Measurements from ENCODE around the gene ATG7. TPM values are rescaled to one million over a fixed set of nuclear protein-coding genes. Genes with fewer than 3 reads are reported as not detected.

Gene ATG7
- total RNA-seq, 3 donors from 2014 or later (not counting 1 experiment from before 2014, with no cell fraction given): 55.3 to 72.9 (median 68.6) TPM

DNA sequence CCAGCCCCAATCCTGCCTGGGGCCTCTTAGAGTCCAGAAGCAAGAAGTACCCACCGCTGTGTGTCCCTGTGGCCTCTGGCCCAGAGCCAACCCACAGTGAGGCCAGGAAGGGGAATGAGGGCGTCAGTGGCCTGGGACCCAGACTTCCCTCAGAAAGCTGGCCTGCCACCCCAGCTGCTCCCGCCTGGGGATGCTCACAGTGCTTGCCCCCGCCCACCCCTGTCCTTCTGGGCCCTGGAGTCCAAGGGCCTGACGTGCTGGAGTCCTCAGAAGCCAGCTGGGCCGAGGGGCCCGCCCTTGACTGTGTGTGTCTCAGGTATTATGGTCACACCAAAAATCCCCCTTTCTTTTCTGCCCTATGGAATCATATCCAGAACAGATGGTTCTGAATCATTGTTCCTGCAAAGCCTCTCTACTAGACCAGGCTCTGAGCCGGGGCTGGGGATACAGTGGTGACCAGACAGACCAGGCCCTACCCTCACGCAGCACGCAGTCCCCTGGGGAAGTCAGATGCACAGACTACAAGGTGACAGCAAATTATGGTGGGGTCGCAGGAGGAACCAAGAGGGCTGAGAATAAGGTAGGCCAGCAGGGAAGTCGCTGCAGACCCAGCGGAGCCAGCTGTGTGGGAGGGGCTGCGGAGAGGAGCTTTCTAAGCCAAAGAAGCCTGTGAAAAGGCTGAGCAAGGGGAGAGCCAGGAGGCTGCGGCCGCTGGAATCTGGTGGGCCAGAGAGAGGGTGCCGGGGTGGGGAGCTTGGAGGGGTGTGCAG lies 272.4 kb downstream of the ATG7 start:
- no peaks in the 10 kb centered on the region for H3K9me3 ChIP-seq (ENCODE audit: control insufficient read depth, insufficient read depth, low read length)
- DNase-seq (no peak), ATAC-seq (no peak)
- no peak overlapping the region for H3K27ac ChIP-seq (ENCODE audit: low read length)
- H3K9me3 Mint-ChIP-seq: no peaks in the 10 kb centered on the region
- peaks cover 5% of the 10 kb centered on the region for H3K4me1 ChIP-seq (ENCODE audit: control insufficient read depth, insufficient read depth, low read length)
- WGBS (ENCODE audit: insufficient coverage): 76% methylated on average over 17 of the region's 17 CpGs
- H3K36me3 ChIP-seq (ENCODE audit: control insufficient read depth, insufficient read depth, low read length): no peaks in the 10 kb centered on the region
- intact Hi-C loops (cut with micrococcal nuclease): no loop called here
- H3K36me3 Mint-ChIP-seq: no peaks in the 10 kb centered on the region
- H3K4me3 ChIP-seq (ENCODE audit: low read length): no peak overlapping the region
- no peaks in the 10 kb centered on the region for H3K27me3 Mint-ChIP-seq (ENCODE audit: low read depth in 2 of 2)
- no peak overlapping the region for H3K4me3 Mint-ChIP-seq
- peaks cover 6 to 15% of the 10 kb centered on the region in 2 donors for H3K4me1 Mint-ChIP-seq
- no peak overlapping the region for H3K27ac Mint-ChIP-seq
- H3K27me3 ChIP-seq (ENCODE audit: control insufficient read depth, insufficient read depth, low read length): no peaks in the 10 kb centered on the region
- TF ChIP-seq, protein P1, sequence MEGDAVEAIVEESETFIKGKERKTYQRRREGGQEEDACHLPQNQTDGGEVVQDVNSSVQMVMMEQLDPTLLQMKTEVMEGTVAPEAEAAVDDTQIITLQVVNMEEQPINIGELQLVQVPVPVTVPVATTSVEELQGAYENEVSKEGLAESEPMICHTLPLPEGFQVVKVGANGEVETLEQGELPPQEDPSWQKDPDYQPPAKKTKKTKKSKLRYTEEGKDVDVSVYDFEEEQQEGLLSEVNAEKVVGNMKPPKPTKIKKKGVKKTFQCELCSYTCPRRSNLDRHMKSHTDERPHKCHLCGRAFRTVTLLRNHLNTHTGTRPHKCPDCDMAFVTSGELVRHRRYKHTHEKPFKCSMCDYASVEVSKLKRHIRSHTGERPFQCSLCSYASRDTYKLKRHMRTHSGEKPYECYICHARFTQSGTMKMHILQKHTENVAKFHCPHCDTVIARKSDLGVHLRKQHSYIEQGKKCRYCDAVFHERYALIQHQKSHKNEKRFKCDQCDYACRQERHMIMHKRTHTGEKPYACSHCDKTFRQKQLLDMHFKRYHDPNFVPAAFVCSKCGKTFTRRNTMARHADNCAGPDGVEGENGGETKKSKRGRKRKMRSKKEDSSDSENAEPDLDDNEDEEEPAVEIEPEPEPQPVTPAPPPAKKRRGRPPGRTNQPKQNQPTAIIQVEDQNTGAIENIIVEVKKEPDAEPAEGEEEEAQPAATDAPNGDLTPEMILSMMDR (IDR thresholded peaks at IDR 0.05): no peak

DNA sequence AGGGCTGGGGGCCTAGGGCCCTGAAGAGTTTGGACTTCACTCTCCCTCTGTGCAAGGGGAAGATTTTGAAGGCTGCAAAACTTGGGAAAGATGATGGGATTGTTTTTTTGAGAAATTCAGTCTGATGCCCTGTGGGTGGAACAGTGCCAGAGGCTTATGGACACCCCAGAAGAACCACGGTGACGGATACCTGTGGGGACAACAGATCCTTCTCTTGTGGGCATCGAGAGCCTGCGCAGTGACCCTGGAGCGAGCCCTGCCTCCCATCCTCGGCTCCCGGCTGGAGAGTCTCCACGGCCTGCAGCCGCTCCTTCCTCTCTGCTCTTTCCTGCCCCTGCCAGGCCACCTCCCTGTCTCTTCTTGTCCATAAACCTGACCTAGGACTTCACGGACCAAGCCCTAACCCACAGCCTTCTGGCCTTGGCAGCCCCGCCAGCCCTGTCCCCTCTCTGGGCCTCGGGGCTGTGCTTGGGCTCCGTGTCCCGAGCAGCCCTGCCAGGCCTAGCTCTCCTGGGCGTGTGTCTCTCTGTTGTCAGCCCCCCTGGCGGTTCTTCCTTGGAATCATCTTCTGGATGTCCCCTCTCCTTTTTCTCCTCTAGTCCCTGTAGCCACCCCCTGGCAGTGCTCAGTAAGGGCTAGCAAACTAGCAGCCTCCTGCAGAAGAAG lies 273.1 kb downstream of the ATG7 start:
- Mint-ChIP-seq H3K4me3 (no peak overlapping the region), H3K4me1 (peaks cover 10 to 16% of the 10 kb centered on the region in 2 donors), H3K27me3 (ENCODE audit: low read depth in 2 of 2) (no peaks in the 10 kb centered on the region), H3K36me3 (no peaks in the 10 kb centered on the region), H3K27ac (no peak overlapping the region), H3K9me3 (no peaks in the 10 kb centered on the region)
- TF ChIP-seq, protein P1 (IDR thresholded peaks at IDR 0.05): no peak
- ATAC-seq: no peak
- Histone ChIP-seq H3K4me1 (ENCODE audit: control insufficient read depth, insufficient read depth, low read length) (peaks cover 5% of the 10 kb centered on the region), H3K36me3 (ENCODE audit: control insufficient read depth, insufficient read depth, low read length) (no peaks in the 10 kb centered on the region), H3K9me3 (ENCODE audit: control insufficient read depth, insufficient read depth, low read length) (no peaks in the 10 kb centered on the region), H3K4me3 (ENCODE audit: low read length) (no peak overlapping the region), H3K27me3 (ENCODE audit: control insufficient read depth, insufficient read depth, low read length) (no peaks in the 10 kb centered on the region), H3K27ac (ENCODE audit: low read length) (no peak overlapping the region)
- no peak for DNase-seq
- intact Hi-C loops (cut with micrococcal nuclease): no loop called here
- WGBS (ENCODE audit: insufficient coverage): 98% methylated on average over 16 of the region's 16 CpGs

DNA sequence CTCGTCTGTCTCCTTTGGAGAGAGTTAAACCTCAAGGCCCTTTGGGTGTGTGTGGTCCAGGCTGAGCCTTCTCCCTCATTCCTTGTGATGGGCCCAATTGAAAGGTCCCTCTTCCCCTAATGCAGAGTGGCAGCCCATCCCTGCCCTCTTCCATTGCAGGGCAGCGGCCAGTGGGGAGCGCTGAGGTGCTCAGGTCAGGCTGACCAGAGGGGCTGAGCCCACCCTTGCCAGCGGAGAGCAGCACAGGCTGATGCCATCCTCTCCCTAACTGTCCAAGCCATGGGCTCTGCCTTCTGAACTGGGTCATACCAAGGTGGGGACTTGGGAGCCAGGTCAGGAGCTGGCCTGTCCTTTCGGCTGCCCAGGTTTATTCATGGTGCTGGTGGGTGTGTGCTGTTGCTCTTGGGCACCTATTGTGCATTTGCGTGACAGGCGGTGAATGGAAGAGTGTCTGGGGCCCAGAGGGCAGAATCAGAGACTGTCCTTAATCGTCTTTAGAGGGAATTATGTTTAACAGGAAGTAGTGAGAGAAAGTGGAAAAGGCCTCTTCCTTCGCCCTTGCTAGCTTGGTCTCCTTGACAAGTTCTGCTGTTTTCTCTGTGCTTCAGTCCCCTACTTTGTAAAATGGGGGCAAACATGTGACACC lies 274.6 kb downstream of the ATG7 start:
- Histone ChIP-seq H3K9me3 (ENCODE audit: control insufficient read depth, insufficient read depth, low read length) (no peaks in the 10 kb centered on the region), H3K27ac (ENCODE audit: low read length) (no peak overlapping the region), H3K4me3 (ENCODE audit: low read length) (no peak overlapping the region), H3K4me1 (ENCODE audit: control insufficient read depth, insufficient read depth, low read length) (peaks cover 5% of the 10 kb centered on the region), H3K27me3 (ENCODE audit: control insufficient read depth, insufficient read depth, low read length) (no peaks in the 10 kb centered on the region), H3K36me3 (ENCODE audit: control insufficient read depth, insufficient read depth, low read length) (no peaks in the 10 kb centered on the region)
- Mint-ChIP-seq H3K4me1 (peaks cover 20 to 26% of the 10 kb centered on the region in 2 donors), H3K36me3 (no peaks in the 10 kb centered on the region), H3K9me3 (no peaks in the 10 kb centered on the region), H3K27ac (no peak overlapping the region), H3K4me3 (no peak overlapping the region), H3K27me3 (ENCODE audit: low read depth in 2 of 2) (no peaks in the 10 kb centered on the region)
- intact Hi-C loops (cut with micrococcal nuclease): no loop called here
- no peak for ATAC-seq
- WGBS (ENCODE audit: insufficient coverage): 90% methylated on average over 9 of the region's 9 CpGs
- TF ChIP-seq, protein P1 (IDR thresholded peaks at IDR 0.05): no peak
- no peak for DNase-seq

Data from natural killer cell (primary cell).